ENCODE data around the gene ZNF433. TPM values are rescaled to one million over a fixed set of nuclear protein-coding genes. Genes with fewer than 3 reads are reported as not detected.
"Not testable (repeated sequence)": the region's sequence is repeated elsewhere in the genome, so short reads cannot be mapped to it uniquely, and the experiment has no call there.

ZNF433 gene
- total RNA-seq, 1 experiment from 2014 or later: not detected

- DNase-seq (ENCODE audit: low spot score): no peak
- in situ Hi-C loops (cut with HindIII; ENCODE audit: low sequenced_read_pairs): no loop called here
Observed at GRCh38 chr19:12000152-12000981, 35.1 kb downstream of the ZNF433 start.

GRCh38 chr19:11995174-11995573, 40.3 kb downstream of the ZNF433 start:
- in situ Hi-C loops (cut with HindIII; ENCODE audit: low sequenced_read_pairs): no loop called here
- DNase-seq (ENCODE audit: low spot score): no peak

- in situ Hi-C loops (cut with HindIII; ENCODE audit: low sequenced_read_pairs); DNase-seq (ENCODE audit: low spot score): not testable (repeated sequence)
Observed at GRCh38 chr19:11991921-11992320, 43.6 kb downstream of the ZNF433 start.

- in situ Hi-C loops (cut with HindIII; ENCODE audit: low sequenced_read_pairs): no loop called here
- DNase-seq (ENCODE audit: low spot score): no peak
Observed at GRCh38 chr19:11989112-11989456, 46.4 kb downstream of the ZNF433 start.

GRCh38 chr19:11987405-11988281, 47.8 kb downstream of the ZNF433 start:
- in situ Hi-C loops (cut with HindIII; ENCODE audit: low sequenced_read_pairs): no loop called here
- DNase-seq (ENCODE audit: low spot score): peak; percentile 97

- DNase-seq (ENCODE audit: low spot score): no peak
- in situ Hi-C loops (cut with HindIII; ENCODE audit: low sequenced_read_pairs): no loop called here
Observed at GRCh38 chr19:11986754-11987153, 48.7 kb downstream of the ZNF433 start.

GRCh38 chr19:11984986-11985385, 50.5 kb downstream of the ZNF433 start:
- in situ Hi-C loops (cut with HindIII; ENCODE audit: low sequenced_read_pairs): no loop called here
- no peak for DNase-seq (ENCODE audit: low spot score)

- in situ Hi-C loops (cut with HindIII; ENCODE audit: low sequenced_read_pairs): no loop called here
- no peak for DNase-seq (ENCODE audit: low spot score)
Observed at GRCh38 chr19:11982526-11982925, 53.0 kb downstream of the ZNF433 start.

GRCh38 chr19:11979527-11979926, 56.0 kb downstream of the ZNF433 start:
- in situ Hi-C loops (cut with HindIII; ENCODE audit: low sequenced_read_pairs): no loop called here

GRCh38 chr19:11978492-11979100, 56.9 kb downstream of the ZNF433 start:
- in situ Hi-C loops (cut with HindIII; ENCODE audit: low sequenced_read_pairs): no loop called here
- no peak for DNase-seq (ENCODE audit: low spot score)

More at GRCh38 chr19:11979527-11979926, 56.0 kb downstream of the ZNF433 start:
- DNase-seq (ENCODE audit: low spot score): no peak

GRCh38 chr19:11973019-11973810, 62.3 kb downstream of the ZNF433 start:
- DNase-seq (ENCODE audit: low spot score): no peak
- in situ Hi-C loops (cut with HindIII; ENCODE audit: low sequenced_read_pairs): no loop called here

GRCh38 chr19:11971041-11971440, 64.4 kb downstream of the ZNF433 start:
- in situ Hi-C loops (cut with HindIII; ENCODE audit: low sequenced_read_pairs): no loop called here
- no peak for DNase-seq (ENCODE audit: low spot score)

- no peak for DNase-seq (ENCODE audit: low spot score)
- in situ Hi-C loops (cut with HindIII; ENCODE audit: low sequenced_read_pairs): no loop called here
Observed at GRCh38 chr19:11970174-11970573, 65.3 kb downstream of the ZNF433 start.

GRCh38 chr19:11964858-11965645, 70.4 kb downstream of the ZNF433 start, which contains the start of gene ZNF763:
Gene ZNF763 (plus strand): TSS chr19:11965040. CDS start chr19:11965209, 169 bp downstream.
- in situ Hi-C loops (cut with HindIII; ENCODE audit: low sequenced_read_pairs): no loop called here
- peak; percentile 97 for DNase-seq (ENCODE audit: low spot score)
